ENCODE data around the gene PBLD. TPM values are rescaled to one million over a fixed set of nuclear protein-coding genes. Genes with fewer than 3 reads are reported as not detected.

PBLD gene
- total and polyA plus RNA-seq, 4 donors = 1.2 to 12.5 (median 3.1) TPM

DNA sequence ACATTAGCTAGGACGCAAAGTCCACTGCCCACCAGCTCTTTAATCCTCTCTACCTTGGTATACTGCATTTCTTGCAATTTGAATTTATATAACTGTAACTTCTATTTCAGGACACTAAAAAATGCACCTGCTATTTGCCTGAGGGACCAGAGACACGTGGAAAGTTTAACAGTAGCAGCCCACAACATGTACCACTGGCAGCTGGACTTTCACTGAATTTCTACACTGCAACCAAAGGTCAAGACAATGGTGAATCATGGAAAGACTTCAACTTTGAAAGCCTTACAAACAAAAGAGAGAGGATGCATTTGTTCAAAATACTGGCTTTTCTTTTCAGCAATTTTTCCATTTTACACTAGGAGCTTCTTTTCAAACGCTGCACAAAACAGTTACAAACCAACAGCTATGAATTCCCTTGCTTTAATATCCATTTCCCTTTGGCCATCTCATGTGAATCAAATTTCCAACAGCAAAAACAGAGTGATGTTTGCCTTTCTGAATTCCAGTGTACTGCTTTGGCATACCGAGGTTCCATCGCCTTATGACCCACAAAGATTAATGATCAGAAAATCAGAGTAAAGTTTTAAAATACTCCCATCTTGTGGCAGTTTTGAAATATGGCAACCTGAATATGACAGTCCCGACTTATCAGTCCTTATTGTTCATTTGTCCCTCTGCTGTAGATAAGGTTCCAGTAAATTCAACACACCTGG is 30.8 kb downstream of the PBLD start:
- DNase-seq (peak in 2 of 3 donors; percentile 73 to 78), ATAC-seq (ENCODE audit: insufficient read depth, low FRiP score) (no peak)
- Histone ChIP-seq H3K27me3 (ENCODE audit: control insufficient read depth in 3 of 3, insufficient read depth in 3 of 3, low read length in 2 of 3) (no peaks in the 10 kb centered on the region), H3K4me1 (ENCODE audit: control insufficient read depth in 5 of 5, insufficient read depth in 5 of 5, low read length in 5 of 5) (peaks cover 0 to 5% (median 0%) of the 10 kb centered on the region in 5 donors), H3K36me3 (ENCODE audit: control insufficient read depth in 4 of 4, insufficient read depth in 4 of 4, low read length in 4 of 4) (no peaks in the 10 kb centered on the region), H3K9ac (ENCODE audit: insufficient read depth in 1 of 2, low read length in 2 of 2) (no peak overlapping the region), H3K9me3 (ENCODE audit: control insufficient read depth in 4 of 4, insufficient read depth in 3 of 4, low read length in 3 of 4) (no peaks in the 10 kb centered on the region), H3K4me3 (no peak overlapping the region), H3K27ac (ENCODE audit: low read depth in 1 of 2, low read length in 1 of 2) (no peak overlapping the region)
- WGBS, 2 donors = 51 to 52% methylated on average over 6 of the region's 6 CpGs
- TF ChIP-seq, protein P1, sequence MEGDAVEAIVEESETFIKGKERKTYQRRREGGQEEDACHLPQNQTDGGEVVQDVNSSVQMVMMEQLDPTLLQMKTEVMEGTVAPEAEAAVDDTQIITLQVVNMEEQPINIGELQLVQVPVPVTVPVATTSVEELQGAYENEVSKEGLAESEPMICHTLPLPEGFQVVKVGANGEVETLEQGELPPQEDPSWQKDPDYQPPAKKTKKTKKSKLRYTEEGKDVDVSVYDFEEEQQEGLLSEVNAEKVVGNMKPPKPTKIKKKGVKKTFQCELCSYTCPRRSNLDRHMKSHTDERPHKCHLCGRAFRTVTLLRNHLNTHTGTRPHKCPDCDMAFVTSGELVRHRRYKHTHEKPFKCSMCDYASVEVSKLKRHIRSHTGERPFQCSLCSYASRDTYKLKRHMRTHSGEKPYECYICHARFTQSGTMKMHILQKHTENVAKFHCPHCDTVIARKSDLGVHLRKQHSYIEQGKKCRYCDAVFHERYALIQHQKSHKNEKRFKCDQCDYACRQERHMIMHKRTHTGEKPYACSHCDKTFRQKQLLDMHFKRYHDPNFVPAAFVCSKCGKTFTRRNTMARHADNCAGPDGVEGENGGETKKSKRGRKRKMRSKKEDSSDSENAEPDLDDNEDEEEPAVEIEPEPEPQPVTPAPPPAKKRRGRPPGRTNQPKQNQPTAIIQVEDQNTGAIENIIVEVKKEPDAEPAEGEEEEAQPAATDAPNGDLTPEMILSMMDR (IDR thresholded peaks at IDR 0.05; ENCODE audit: control extremely low read depth, extremely low read depth) = peak; percentile 20

DNA sequence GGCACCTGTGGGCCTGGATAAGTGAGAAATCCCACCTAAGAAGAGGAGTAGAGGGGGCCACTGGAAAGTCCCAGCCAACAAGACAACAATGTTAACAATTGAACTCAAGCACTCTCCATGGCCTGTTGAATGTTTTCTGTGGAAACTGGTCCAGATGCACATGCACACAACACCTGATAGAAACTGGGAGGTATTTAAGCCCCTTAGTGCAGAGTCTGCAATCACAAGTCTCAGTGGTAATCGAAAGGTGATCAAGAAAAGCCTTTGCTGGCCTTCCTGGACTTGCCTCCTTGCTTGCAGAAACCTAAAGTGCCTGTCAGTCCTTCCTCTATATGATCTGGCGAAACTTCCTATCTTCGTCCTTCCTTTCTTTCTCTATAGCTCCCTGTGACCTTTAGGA is 31.4 kb downstream of the PBLD start:
- Histone ChIP-seq H3K4me3 (no peak overlapping the region), H3K36me3 (ENCODE audit: control insufficient read depth in 4 of 4, insufficient read depth in 4 of 4, low read length in 4 of 4) (no peaks in the 10 kb centered on the region), H3K27me3 (ENCODE audit: control insufficient read depth in 3 of 3, insufficient read depth in 3 of 3, low read length in 2 of 3) (no peaks in the 10 kb centered on the region), H3K9me3 (ENCODE audit: control insufficient read depth in 4 of 4, insufficient read depth in 3 of 4, low read length in 3 of 4) (no peaks in the 10 kb centered on the region), H3K9ac (ENCODE audit: insufficient read depth in 1 of 2, low read length in 2 of 2) (no peak overlapping the region), H3K4me1 (ENCODE audit: control insufficient read depth in 5 of 5, insufficient read depth in 5 of 5, low read length in 5 of 5) (peaks cover 0 to 3% (median 0%) of the 10 kb centered on the region in 5 donors), H3K27ac (ENCODE audit: low read depth in 1 of 2, low read length in 1 of 2) (no peak overlapping the region)
- 51 to 66% methylated on average over 3 of the region's 3 CpGs for WGBS, 2 donors
- DNase-seq (no peak), ATAC-seq (ENCODE audit: insufficient read depth, low FRiP score) (no peak)
- TF ChIP-seq, protein P1 (IDR thresholded peaks at IDR 0.05; ENCODE audit: control extremely low read depth, extremely low read depth) = no peak

DNA sequence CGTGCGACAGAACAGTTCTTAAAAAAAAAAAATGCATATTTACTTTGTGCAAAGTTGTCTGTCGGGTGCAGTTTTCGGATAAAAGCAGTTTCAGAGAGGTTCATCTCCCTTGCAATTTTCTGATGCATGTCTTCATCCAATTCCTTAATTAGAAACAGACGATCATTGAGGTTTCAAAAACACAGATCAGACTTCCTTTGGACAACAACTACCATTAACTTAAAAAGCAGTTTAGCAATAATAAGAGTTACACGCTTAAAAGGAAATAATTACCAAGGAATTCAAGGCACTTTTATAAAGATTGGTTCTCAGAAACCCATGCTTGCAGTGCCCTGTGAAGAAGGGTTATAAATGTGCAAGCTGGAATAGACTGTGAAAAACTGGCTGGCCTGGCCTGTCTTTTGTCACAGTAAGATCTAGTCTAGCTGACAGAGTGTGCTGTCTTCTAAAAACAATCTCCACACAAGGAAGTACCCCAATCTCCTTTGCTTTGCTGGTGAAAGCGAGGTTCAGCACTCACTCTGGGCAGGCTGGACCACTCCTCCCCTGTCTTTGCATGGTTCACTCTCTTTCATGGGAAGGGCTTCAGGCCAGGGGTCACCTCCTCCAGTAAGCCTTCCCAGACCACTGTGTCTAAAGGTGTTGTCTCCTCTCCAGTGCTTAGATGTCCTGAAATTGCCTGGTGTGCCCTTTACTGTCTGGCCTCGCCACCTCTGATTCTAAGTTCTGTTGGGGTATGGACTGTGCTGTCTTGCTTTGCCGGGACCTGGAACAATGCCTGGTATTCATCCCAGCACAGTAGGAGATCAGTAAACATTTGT is 35.7 kb downstream of the PBLD start:
- no peak overlapping the region for H3K27ac ChIP-seq (ENCODE audit: low read depth in 1 of 2, low read length in 1 of 2)
- no peaks in the 10 kb centered on the region for H3K27me3 ChIP-seq (ENCODE audit: control insufficient read depth in 3 of 3, insufficient read depth in 3 of 3, low read length in 2 of 3)
- no peaks in the 10 kb centered on the region for H3K9me3 ChIP-seq (ENCODE audit: control insufficient read depth in 4 of 4, insufficient read depth in 3 of 4, low read length in 3 of 4)
- peak overlapping the region in 1 of 2 donors; percentile 1 for H3K9ac ChIP-seq (ENCODE audit: insufficient read depth in 1 of 2, low read length in 2 of 2)
- H3K36me3 ChIP-seq (ENCODE audit: control insufficient read depth in 4 of 4, insufficient read depth in 4 of 4, low read length in 4 of 4) = no peaks in the 10 kb centered on the region
- no peak overlapping the region for H3K4me3 ChIP-seq
- DNase-seq (no peak), ATAC-seq (ENCODE audit: insufficient read depth, low FRiP score) (no peak)
- H3K4me1 ChIP-seq (ENCODE audit: control insufficient read depth in 5 of 5, insufficient read depth in 5 of 5, low read length in 5 of 5) = no peaks in the 10 kb centered on the region
- WGBS, 2 donors = 78 to 81% methylated on average over 9 of the region's 9 CpGs
- TF ChIP-seq, protein P1 (IDR thresholded peaks at IDR 0.05; ENCODE audit: control extremely low read depth, extremely low read depth) = no peak

Measured in lung (tissue), 12 donors.